HCT116 (cell line): ENCODE data around the gene OSER1. TPM values are rescaled to one million over a fixed set of nuclear protein-coding genes. Genes with fewer than 3 reads are reported as not detected.

Source experiments
- ATAC-seq: fragments of 200-7000 bp; cut with Tn5 transposase; 2 replicates; pipeline ENCODE4 v1.9.1; 2020; ENCODE audit warnings: mild to moderate bottlenecking, moderate library complexity
- BruUV-seq: library from RNA; stranded (reverse); fragments of 400-500 nt; replicated peaks from 2 replicates; lab custom pipeline; 2021; lab: Mats Ljungman, UMichigan
- CTCF ChIA-PET: fragments of 300-600 bp; sonication (Branson Sonifier 250); formaldehyde crosslinking; loops from one replicate; lab custom pipeline; 2021; ENCODE audit warnings: antibody characterized with exemption; lab: Charles Lee
- POLR2A ChIA-PET: fragments of 300-600, 350-600 bp; sonication (Branson Sonifier 250); formaldehyde crosslinking; loops from one replicate; lab custom pipeline; 2021; ENCODE audit warnings: antibody characterized with exemption; lab: Charles Lee
- RAD21 ChIA-PET, 2 experiments: fragments of 300-600 bp; sonication (Branson Sonifier 250); formaldehyde crosslinking; loops; one replicate each; lab custom pipeline; 2023; ENCODE audit warnings: low total read pairs in 2 of 2; ENCODE audit not compliant: uncharacterized antibody in 2 of 2, unreplicated experiment in 2 of 2, low non-redundant PET in 1 of 2; lab: Charles Lee
- DNase-seq: peaks from one replicate; pipeline ENCODE4 v3.0.0-alpha.2; 2010; ENCODE audit warnings: low read depth, low spot score
- H2AFZ ChIP-seq: fragments of 200-600 bp; shearing (Covaris generic), sonication (generic); 2 replicates; pipeline ENCODE4 v1.6.1; 2017; ENCODE audit warnings: low read depth, mixed run types, mixed read lengths, antibody characterized with exemption, low read length; ENCODE audit not compliant: poor library complexity, severe bottlenecking
- H3K27ac ChIP-seq: 2 replicates; pipeline ENCODE4 v1.5.1; 2012; ENCODE audit warnings: low read depth, low read length
- H3K27me3 ChIP-seq: fragments of 200-600 bp; sonication (generic); 2 replicates; pipeline ENCODE4 v1.6.1; 2016; ENCODE audit warnings: mixed run types, low read length, mixed read lengths; ENCODE audit not compliant: insufficient read depth
- H3K36me3 ChIP-seq, 2 experiments: fragments of 200-500 bp in 1 of 2; fragments of 200-600 bp in 1 of 2; sonication (Bioruptor generic) in 1 of 2; sonication (generic) in 1 of 2; 2 replicates each; pipeline versions ENCODE4 v1.5.1 to v1.6.1; 2014 to 2016; ENCODE audit warnings: low read length in 2 of 2, inconsistent platforms in 1 of 2, mixed read lengths in 1 of 2, mixed run types in 1 of 2; ENCODE audit not compliant: insufficient read depth in 2 of 2, control insufficient read depth in 1 of 2
- H3K4me1 ChIP-seq, 2 experiments: fragments of 200-600 bp in 1 of 2; sonication (generic) in 1 of 2; 2 replicates each; pipeline versions ENCODE4 v1.5.1 to v1.6.1; 2012 to 2017; ENCODE audit warnings: low read length in 2 of 2, inconsistent platforms in 1 of 2, mild to moderate bottlenecking in 1 of 2, mixed read lengths in 1 of 2, mixed run types in 1 of 2, moderate library complexity in 1 of 2; ENCODE audit not compliant: insufficient read depth in 2 of 2, control insufficient read depth in 1 of 2
- H3K4me2 ChIP-seq: fragments of 200-600 bp; sonication (generic); 2 replicates; pipeline ENCODE4 v1.6.1; 2017; ENCODE audit warnings: mixed run types, low read length, mixed read lengths
- H3K4me3 ChIP-seq, 2 experiments: fragments of 200-600 bp in 1 of 2; sonication (generic) in 1 of 2; replicated peaks in 1 of 2; 2 replicates each; pipeline ENCODE4 v1.5.1; 2011 to 2016; ENCODE audit warnings: low read length in 2 of 2, control low read depth in 1 of 2, low read depth in 1 of 2, mild to moderate bottlenecking in 1 of 2, mixed read lengths in 1 of 2, mixed run types in 1 of 2
- H3K79me2 ChIP-seq: fragments of 200-600 bp; sonication (generic); 2 replicates; pipeline ENCODE4 v1.6.1; 2017; ENCODE audit warnings: mild to moderate bottlenecking, mixed run types, low read length, moderate library complexity, mixed read lengths; ENCODE audit not compliant: insufficient read depth
- H3K9ac ChIP-seq: fragments of 200-600 bp; sonication (generic); 2 replicates; pipeline ENCODE4 v1.6.1; 2016; ENCODE audit warnings: low read length, mixed read lengths
- H3K9me2 ChIP-seq: fragments of 200-600 bp; sonication (generic), shearing (Covaris generic); 2 replicates; pipeline ENCODE4 v1.6.1; 2017; ENCODE audit warnings: mixed run types, mild to moderate bottlenecking, moderate library complexity; ENCODE audit not compliant: insufficient read depth
- H3K9me3 ChIP-seq, 2 experiments: fragments of 200-500 bp in 1 of 2; fragments of 200-600 bp in 1 of 2; sonication (Bioruptor generic) in 1 of 2; sonication (generic) in 1 of 2; 2 replicates each; pipeline ENCODE4 v1.6.1; 2014 to 2017; ENCODE audit warnings: low read length in 2 of 2, mixed read lengths in 2 of 2, inconsistent platforms in 1 of 2, low read depth in 1 of 2, mild to moderate bottlenecking in 1 of 2, mixed run types in 1 of 2, moderate library complexity in 1 of 2; ENCODE audit not compliant: control insufficient read depth in 1 of 2, insufficient read depth in 1 of 2
- H4K20me1 ChIP-seq: fragments of 200-600 bp; sonication (generic), shearing (Covaris generic); 2 replicates; pipeline ENCODE4 v1.6.1; 2017; ENCODE audit warnings: mixed run types, mild to moderate bottlenecking, moderate library complexity; ENCODE audit not compliant: insufficient read depth
- FOSL1 ChIP-seq: IDR thresholded peaks from 2 replicates; pipeline ENCODE4 v1.6.1; 2012; ENCODE audit warnings: low read depth
- POLR2AphosphoS5 ChIP-seq: IDR thresholded peaks from 2 replicates; pipeline ENCODE4 v1.6.1; 2011; ENCODE audit warnings: mild to moderate bottlenecking, low read depth, low read length, moderate library complexity
- RAD21 ChIP-seq: IDR thresholded peaks from 2 replicates; pipeline ENCODE4 v1.6.1; 2012; ENCODE audit warnings: low read depth, mild to moderate bottlenecking
- YY1 ChIP-seq: IDR thresholded peaks from 2 replicates; pipeline ENCODE4 v1.6.1; 2011; ENCODE audit warnings: low read length, low read depth, moderate library complexity, mild to moderate bottlenecking; ENCODE audit not compliant: insufficient replicate concordance; ENCODE audit errors: extremely low read depth
- intact Hi-C: fragments of 100-400 bp; cut with micrococcal nuclease; formaldehyde crosslinking; loops from 2 replicates; pipeline ENCODE4 v1.10.0; 2022
- total RNA-seq: library from RNA; stranded (reverse); gene quantifications from one replicate; pipeline ENCODE4 v1.2.1, GENCODE V29; 2021; ENCODE audit not compliant: unreplicated experiment
- TF ChIP-seq, protein P1 (sequence below): IDR thresholded peaks from 2 replicates; pipeline ENCODE4 v1.6.1; 2011; ENCODE audit warnings: mild to moderate bottlenecking, low read length, moderate library complexity; ENCODE audit not compliant: insufficient replicate concordance; ENCODE audit errors: extremely low read depth
- TF ChIP-seq, protein P2 (sequence below): IDR thresholded peaks from 2 replicates; pipeline ENCODE4 v1.6.1; 2012
- TF ChIP-seq, protein P3 (sequence below): IDR thresholded peaks from 2 replicates; pipeline ENCODE4 v1.6.1; 2012

OSER1 gene
- total RNA-seq, 1 experiment from 2014 or later = 28.4 TPM

DNA sequence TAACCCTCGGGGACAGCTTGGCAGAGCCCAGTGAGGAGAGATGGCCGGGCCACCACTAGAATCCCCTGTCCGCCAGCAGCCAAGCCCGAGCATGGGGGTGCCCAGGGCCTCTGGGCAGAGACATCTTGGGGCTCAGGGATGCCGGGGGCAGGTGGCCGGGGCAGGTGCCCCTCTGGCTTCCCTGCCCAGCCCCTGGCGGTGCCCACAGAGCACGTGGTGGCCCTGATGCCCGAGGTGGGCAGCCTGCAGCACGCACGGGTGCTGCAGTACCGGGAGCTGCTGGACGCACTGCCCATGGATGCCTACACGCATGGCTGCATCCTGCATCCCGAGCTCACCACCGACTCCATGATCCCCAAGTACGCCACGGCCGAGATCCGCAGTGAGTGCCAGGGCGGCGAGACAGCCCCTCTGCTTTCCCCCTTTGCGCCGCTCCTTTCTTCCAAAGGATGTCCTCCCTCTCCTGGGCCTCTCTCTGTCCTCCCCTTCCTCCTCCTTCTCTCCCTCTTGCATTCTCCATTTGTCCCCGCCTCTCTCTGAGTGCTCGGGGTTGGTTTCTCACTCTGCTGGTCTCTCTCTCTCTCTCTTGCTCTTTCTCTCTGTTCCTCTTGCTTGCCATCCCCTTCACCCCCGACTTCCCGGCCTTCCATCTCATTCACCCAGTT lies 47.8 kb upstream of the OSER1 start (continued):
- TF ChIP-seq RAD21 (no peak), YY1 (no peak), FOSL1 (no peak)

DNA sequence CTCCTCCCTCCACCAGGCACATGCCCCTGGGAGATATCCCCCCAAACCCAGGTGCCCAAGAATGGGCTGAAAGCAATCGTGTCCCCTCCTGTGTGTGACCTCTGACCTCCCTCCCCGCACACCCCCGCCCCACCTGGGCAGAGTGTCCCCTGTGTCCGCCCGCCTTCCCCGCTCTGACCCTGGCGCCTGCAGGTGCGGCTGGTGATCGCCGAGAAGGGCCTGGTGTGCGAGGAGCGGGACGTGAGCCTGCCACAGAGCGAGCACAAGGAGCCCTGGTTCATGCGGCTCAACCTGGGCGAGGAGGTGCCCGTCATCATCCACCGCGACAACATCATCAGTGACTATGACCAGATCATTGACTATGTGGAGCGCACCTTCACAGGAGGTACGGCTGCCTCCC lies 46.4 kb upstream of the OSER1 start:
- Histone ChIP-seq H4K20me1 (no peaks in the 10 kb centered on the region), H3K9me3 (no peaks in the 10 kb centered on the region), H3K79me2 (no peaks in the 10 kb centered on the region), H3K9me2 (no peaks in the 10 kb centered on the region), H3K4me2 (no peak overlapping the region), H2AFZ (no peak overlapping the region), H3K9ac (no peak overlapping the region), H3K36me3 (no peaks in the 10 kb centered on the region), H3K27ac (no peak overlapping the region), H3K4me3 (no peak overlapping the region), H3K27me3 (peaks cover 6% of the 10 kb centered on the region; the same call in 1 of the 2 replicates), H3K4me1 (no peaks in the 10 kb centered on the region)
- intact Hi-C loops = no loop called here
- ChIA-PET CTCF (no interaction called here), RAD21 (no interaction called here), POLR2A (no interaction called here)
- no TSS peak for BruUV-seq
- TF ChIP-seq, protein P1, sequence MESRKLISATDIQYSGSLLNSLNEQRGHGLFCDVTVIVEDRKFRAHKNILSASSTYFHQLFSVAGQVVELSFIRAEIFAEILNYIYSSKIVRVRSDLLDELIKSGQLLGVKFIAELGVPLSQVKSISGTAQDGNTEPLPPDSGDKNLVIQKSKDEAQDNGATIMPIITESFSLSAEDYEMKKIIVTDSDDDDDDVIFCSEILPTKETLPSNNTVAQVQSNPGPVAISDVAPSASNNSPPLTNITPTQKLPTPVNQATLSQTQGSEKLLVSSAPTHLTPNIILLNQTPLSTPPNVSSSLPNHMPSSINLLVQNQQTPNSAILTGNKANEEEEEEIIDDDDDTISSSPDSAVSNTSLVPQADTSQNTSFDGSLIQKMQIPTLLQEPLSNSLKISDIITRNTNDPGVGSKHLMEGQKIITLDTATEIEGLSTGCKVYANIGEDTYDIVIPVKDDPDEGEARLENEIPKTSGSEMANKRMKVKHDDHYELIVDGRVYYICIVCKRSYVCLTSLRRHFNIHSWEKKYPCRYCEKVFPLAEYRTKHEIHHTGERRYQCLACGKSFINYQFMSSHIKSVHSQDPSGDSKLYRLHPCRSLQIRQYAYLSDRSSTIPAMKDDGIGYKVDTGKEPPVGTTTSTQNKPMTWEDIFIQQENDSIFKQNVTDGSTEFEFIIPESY = no peak
- TF ChIP-seq YY1 = no peak
- TF ChIP-seq, protein P2, sequence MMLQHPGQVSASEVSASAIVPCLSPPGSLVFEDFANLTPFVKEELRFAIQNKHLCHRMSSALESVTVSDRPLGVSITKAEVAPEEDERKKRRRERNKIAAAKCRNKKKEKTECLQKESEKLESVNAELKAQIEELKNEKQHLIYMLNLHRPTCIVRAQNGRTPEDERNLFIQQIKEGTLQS = no peak
- no peak for TF ChIP-seq POLR2AphosphoS5
- TF ChIP-seq, protein P3, sequence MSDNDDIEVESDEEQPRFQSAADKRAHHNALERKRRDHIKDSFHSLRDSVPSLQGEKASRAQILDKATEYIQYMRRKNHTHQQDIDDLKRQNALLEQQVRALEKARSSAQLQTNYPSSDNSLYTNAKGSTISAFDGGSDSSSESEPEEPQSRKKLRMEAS = no peak
- no peak for ATAC-seq
- DNase-seq = no peak
